NCI-H2107 (cell line): Measurements from ENCODE around the gene HECW1.
"Not testable (repeated sequence)": the region's sequence is repeated elsewhere in the genome, so short reads cannot be mapped to it uniquely, and the experiment has no call there.

Experiments
- DNase-seq: peaks from one replicate; lab custom pipeline; 2025; lab: John Stamatoyannopoulos, UW

HECW1 gene

GRCh38 chr7:43112941-43113621, 634 bp downstream of the HECW1 start:
- no peak for DNase-seq

GRCh38 chr7:43113622-43114457, 1.4 kb downstream of the HECW1 start:
- no peak for DNase-seq

- no peak for DNase-seq
Measured at GRCh38 chr7:43114458-43114780, 2.0 kb downstream of the HECW1 start.

GRCh38 chr7:43116451-43116850, 4.0 kb downstream of the HECW1 start:
- no peak for DNase-seq

GRCh38 chr7:43117095-43117494, 4.6 kb downstream of the HECW1 start:
- DNase-seq, result no peak

- no peak for DNase-seq
Measured at GRCh38 chr7:43117861-43118260, 5.4 kb downstream of the HECW1 start.

- no peak for DNase-seq
Measured at GRCh38 chr7:43118313-43118712, 5.9 kb downstream of the HECW1 start.

- no peak for DNase-seq
Measured at GRCh38 chr7:43119371-43120075, 7.1 kb downstream of the HECW1 start.

- no peak for DNase-seq
Measured at GRCh38 chr7:43121973-43122372, 9.5 kb downstream of the HECW1 start.

GRCh38 chr7:43123457-43123856, 11.0 kb downstream of the HECW1 start:
- no peak for DNase-seq

GRCh38 chr7:43124388-43124787, 11.9 kb downstream of the HECW1 start:
- no peak for DNase-seq

GRCh38 chr7:43130347-43130746, 17.9 kb downstream of the HECW1 start:
- no peak for DNase-seq

- DNase-seq, result no peak
Measured at GRCh38 chr7:43135129-43135528, 22.7 kb downstream of the HECW1 start.

- no peak for DNase-seq
Measured at GRCh38 chr7:43136064-43136463, 23.6 kb downstream of the HECW1 start.

- DNase-seq, result not testable (repeated sequence)
Measured at GRCh38 chr7:43137121-43137744, 24.8 kb downstream of the HECW1 start.

GRCh38 chr7:43137811-43138210, 25.4 kb downstream of the HECW1 start:
- DNase-seq, result no peak

- no peak for DNase-seq
Measured at GRCh38 chr7:43138710-43139109, 26.3 kb downstream of the HECW1 start.

GRCh38 chr7:43139137-43139536, 26.7 kb downstream of the HECW1 start:
- DNase-seq, result no peak

GRCh38 chr7:43140186-43140585, 27.7 kb downstream of the HECW1 start:
- no peak for DNase-seq

GRCh38 chr7:43141091-43141490, 28.6 kb downstream of the HECW1 start:
- no peak for DNase-seq

GRCh38 chr7:43142703-43143102, 30.3 kb downstream of the HECW1 start:
- DNase-seq, result no peak

GRCh38 chr7:43143918-43144589, 31.6 kb downstream of the HECW1 start:
- no peak for DNase-seq
